Activated CD8-positive, alpha-beta memory T cell treated with anti-CD3 and anti-CD28 coated beads for 4 hours (primary cell): ENCODE measurements around the gene COX15.
"Not testable (repeated sequence)": the region's sequence is repeated elsewhere in the genome, so short reads cannot be mapped to it uniquely, and the experiment has no call there.

Experiments used
- DNase-seq, 2 donors: peaks; one replicate each; pipeline ENCODE4 v3.0.0-alpha.2; 2020; ENCODE audit warnings: low read depth in 2 of 2

Gene COX15

DNA sequence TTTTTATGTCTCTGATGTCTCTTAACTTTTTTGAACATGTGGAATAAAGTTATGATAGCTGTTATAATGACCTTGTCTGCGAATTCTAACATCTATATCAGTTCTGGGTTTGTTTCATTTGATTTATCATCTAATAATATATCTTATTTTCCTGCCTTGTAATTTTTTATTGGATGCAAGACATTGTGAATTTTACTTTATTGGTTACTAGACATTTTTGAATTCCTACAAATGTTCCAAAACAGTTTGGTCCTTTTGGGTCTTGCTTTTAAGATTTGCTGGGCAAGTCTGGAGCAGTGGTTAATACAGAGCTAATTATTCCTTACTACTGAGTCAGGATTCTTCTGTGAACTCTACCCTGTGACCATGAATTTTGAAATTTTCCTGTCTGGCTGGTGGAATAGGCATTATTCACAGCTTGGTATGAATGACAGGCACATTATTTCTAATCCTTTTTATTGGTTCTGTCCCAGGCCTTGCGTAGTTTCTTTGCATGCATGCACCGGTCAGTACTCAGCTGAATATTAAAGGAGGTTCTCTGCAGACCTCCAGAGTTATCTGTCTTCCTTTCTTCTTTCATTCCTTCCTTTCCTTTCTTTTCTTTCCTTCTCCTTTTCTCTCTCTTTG, 9.1 kb upstream of the COX15 start:
- no peak for DNase-seq

DNA sequence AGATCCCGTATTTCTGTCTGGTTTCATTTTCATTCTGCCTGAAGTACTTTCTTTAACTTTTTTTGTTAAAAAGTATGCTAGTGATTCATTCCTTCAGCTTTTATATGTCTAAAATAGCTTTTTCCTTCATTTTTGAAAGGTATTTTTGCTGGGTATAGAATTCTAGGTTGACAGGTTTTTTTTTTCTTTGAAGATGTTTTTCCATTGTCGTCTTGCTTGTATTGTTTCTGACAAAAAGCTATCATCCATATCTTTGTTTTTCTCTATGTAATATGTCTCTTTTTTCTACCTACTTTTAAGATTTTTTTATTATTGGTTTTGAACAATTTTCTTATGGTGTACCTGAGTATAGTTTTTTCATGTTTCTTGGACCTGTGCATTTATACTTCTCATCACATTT, 8.3 kb upstream of the COX15 start:
- DNase-seq, result no peak

DNA sequence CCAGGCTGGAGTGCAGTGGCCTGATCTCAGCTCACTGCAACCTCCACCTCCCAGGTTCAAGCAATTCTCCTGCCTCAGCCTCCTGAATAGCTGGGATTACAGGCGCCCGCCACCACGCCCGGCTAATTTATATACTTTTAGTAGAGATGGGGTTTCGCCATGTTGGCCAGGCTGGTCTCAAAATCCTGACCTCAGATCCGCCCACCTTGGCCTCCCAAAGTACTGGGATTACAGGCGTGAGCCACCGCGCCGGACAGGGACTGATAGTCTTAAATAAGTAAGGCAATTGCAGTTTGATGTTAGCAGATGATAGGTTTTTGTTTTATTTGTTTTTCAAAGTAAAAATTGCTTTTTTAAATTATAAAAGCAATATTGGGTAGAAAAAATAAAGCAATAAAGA, 2.2 kb upstream of the COX15 start:
- not testable (repeated sequence) for DNase-seq

DNA sequence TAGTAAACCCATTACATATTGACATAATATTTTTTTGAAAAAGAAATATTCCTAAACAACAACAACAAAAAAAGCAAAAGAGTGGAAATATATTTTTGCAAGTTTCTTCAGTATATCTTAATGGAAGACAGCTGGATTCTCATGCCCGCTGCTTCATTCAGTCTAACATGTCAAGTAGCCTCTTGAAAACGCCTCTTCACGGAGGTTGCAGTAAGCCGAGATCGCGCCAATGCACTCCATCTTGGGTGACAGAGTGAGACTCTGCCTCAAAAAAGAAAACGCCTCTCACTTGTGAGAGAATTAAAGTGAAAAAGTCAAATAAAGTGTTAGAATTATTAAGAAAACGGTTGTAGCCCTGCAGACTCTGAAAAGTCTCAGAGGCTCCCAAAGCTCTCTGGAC, 1.4 kb upstream of the COX15 start:
- no peak for DNase-seq

DNA sequence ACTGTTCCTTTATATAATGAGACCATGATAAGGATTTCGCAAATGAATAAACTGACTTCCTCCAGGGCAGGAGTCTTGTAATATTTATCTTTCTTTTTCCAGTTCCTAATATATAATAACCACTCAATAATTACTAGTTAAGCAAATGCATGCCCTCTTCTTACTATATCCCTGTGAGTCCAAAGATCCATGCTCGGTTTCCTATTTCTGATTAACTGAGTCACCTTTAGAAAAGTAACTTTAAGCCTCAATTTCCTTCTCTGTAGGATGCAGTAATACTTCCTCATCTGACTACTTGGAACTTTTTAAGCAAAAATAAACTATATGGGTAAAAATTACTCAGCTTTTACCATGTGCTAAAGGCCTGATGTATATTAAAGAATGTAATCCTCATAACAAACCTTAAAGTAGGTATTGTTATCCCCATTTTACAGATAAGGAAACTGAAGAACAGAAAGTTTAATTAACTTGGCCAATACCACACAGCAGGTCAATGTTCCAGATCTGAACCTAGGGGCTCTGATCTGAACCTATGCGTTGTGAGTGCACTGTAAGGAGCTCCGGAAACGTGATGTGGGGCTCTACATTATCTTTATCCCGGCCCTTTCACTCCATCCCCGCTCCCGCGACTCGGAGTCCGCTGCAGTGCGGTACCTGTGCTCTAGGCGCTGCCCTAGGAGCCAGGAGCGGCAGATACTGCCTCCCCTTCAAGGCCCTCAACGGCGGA, 458 bp downstream of the COX15 start:
- DNase-seq, result no peak

- no peak for DNase-seq
These were observed 1.9 kb downstream of the COX15 start for GRCh38 chr10:99730026-99730425.

DNA sequence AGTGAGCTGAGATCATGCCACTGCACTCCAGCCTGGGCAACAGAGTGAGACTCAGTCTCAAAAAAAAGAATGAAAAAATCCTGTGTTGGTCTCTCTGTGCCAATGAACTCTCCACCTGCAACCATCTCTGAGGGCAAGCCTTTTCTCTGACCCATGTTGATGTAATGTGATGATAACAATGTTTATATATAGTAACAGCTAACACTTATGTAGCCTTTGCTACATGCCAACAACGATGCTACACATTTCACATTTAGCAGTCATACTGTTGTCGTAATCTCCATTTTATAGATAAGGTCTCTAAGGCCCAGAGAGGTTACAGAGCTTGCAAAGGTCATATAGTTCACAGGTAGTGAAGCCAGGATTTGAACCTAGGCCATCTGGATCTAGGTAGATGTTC, 11.5 kb downstream of the COX15 start:
- DNase-seq, result no peak

DNA sequence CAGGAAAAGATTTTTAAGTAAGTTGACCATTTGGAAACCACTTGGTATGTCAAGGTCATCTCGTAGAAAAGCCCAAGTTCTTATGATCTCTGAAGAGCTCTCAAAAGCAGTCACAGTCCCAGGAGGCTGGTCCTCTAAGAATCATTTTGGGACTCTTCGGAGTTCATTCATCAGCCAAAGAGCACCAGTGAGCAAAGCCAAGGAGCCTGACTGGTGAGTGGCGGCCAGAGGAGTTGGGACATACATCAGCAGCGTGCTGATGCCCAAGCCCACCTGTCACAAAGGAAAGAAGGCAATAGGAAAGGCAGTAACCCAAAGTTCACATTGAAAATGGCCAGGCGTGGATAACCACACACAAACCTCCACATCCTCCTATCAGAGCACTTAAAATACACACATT, 17.5 kb downstream of the COX15 start:
- no peak for DNase-seq

DNA sequence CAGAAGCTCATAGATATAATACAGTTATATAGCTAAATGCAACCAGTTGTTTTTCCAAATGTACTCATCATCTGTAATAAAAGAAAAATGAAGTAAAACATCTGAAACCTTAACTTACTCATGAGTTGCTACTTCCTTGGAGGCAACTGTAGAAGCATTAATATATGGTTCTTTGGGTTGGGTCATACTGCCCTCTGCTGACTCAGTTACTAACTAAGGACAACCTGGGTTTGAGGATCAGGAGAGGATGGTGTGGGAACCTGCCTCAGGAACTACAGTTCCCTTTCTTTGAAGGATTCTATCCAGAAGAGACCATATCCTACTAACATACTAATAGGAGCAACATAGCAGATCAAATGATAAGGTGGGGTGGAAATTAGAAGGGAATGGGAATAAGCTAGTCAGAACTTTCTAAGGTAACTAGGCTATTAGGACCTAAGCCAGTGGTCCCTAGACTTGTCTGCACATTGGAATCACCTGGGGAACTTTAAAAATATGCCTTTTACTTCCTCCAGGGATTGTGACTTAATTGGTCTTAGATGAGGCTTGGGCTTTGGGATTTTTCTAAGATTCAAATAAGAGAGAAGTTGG, 20.7 kb downstream of the COX15 start:
- no peak for DNase-seq

DNA sequence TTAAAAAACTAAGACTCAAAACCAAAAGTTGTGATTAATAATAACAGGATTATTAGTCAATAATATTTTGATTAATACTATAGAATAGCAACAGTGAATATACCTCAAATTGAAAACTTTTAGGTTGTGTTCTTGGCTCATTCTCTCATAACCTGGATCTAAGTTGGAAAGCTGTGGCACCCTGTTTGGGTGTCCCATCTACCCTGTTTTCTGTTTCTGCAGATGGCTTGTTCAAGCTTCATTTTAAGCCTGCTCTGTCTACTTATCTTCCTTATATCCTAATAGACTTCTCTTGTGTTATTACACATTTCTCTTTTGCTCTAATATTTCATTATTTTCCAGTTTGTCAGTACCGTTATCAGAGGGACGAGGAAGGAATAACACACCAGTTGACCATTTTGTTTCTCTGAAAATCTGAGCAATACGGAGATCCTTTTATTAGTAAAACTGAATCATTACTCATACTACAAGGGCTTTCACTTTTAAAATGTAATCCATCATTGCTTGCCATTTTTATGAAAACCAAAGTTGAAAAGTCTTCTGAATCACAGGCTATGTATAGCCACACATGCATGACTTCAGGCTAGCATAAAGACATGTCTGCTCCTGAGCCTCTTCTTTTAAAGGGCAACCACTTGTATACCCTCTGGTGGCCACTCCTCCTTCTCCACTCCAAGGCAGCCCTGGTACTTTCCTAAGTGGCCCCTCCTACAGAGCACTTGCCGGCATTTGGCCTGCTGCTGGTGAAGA, 22.3 kb downstream of the COX15 start:
- DNase-seq, result no peak

GRCh38 chr10:99708428-99709012, 23.4 kb downstream of the COX15 start:
- no peak for DNase-seq

DNA sequence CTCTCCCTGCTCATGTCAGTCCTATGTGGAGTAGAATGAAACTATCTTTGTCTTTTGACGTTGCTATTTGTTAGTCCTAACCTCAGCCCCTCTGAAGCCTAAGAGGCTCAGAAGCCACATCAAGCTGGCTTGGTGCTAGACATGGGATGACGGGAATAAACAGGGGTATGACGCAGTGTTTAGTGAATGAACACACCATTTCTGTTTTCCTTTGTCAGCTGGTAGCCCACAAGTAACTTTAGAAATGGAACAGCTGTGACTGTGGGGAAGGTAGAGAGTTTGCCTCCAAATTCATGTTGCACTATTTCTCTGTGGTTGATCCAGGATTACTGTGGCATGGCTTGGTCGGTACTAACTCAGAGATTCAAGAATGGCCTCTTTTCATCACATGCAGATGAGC, 31.3 kb downstream of the COX15 start:
- DNase-seq, result no peak

GRCh38 chr10:99698504-99699080, 33.3 kb downstream of the COX15 start:
- no peak for DNase-seq

DNA sequence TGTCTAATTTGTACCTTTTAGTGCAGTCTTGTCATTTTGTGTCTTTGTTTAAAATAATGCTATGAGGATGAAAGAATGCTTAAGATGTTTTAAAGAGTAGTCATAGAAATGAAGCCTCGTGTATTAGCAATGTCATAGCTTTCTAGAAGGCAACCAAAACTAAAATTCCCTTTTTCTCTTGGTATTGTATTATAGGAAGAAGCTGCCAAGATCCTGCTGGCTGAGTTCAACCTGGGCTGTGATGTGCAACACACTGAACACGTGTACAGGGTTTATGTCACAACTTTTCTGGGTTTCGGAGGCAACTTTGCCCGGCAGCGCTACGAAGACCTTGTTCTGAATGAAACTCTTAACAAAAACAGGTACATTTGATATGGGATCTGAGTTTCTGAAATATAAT, 36.2 kb downstream of the COX15 start:
- DNase-seq, result no peak

GRCh38 chr10:99693933-99694583, 37.9 kb downstream of the COX15 start:
- no peak for DNase-seq

DNA sequence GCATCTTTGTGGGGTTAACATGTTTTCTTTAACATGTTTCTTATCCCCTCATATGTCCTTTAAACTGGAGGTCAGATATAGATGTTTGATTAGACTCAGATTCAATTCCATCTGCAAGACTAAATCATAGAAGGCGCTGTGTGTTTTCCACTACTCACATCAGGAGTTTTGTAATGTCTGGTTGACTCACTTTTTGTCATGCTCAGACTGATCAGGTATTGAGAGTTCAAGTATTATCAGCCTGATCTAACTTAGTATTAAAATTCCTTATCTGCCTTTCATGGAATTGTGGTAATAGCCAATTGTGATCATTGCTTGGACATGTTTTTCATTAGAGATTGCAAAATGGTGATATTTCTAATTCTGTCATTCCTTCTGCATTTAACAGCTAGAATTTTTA, 42.5 kb downstream of the COX15 start:
- no peak for DNase-seq

GRCh38 chr10:99685597-99685967, 46.3 kb downstream of the COX15 start:
- no peak for DNase-seq

DNA sequence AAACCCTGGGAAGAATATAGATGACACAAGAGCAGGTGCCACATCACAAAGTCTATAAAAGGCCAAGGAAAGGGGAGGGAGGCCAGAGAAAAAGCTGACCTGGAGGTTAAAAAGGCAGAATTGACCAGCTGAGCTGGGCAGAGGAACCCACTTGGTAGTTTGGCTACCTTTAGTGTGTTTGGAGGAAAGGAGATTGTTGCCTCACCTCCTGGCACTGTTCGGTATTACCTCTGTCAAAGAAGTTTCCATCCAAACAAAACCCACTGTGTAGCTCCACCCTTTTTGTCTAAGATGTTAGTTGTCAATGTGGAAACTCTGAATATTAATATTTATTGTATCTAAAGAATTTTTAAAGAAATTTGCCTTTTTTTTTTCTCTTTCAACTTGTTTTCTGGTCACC, 49.2 kb downstream of the COX15 start:
- DNase-seq, result no peak
